H9 (cell line): Measurements from ENCODE around the gene TMBIM1. TPM values are rescaled to one million over a fixed set of nuclear protein-coding genes. Genes with fewer than 3 reads are reported as not detected.

Source experiments
- DNase-seq: peaks from one replicate; pipeline ENCODE4 v3.0.0-alpha.2; 2017
- H2AFZ ChIP-seq: one replicate; pipeline ENCODE4 v1.6.1; 2013; ENCODE audit warnings: mild to moderate bottlenecking, low read length, control low read depth, moderate library complexity
- H2AK5ac ChIP-seq: 2 replicates; pipeline ENCODE4 v1.6.1; 2013; ENCODE audit warnings: low read length, control low read depth, mixed read lengths; ENCODE audit not compliant: insufficient read length
- H2BK120ac ChIP-seq: one replicate; pipeline ENCODE4 v1.6.1; 2013; ENCODE audit warnings: low read depth, mild to moderate bottlenecking, low read length, control low read depth, inconsistent platforms; ENCODE audit not compliant: poor library complexity, severe bottlenecking
- H2BK12ac ChIP-seq: 2 replicates; pipeline ENCODE4 v1.6.1; 2013; ENCODE audit warnings: low read length, control low read depth, mixed read lengths, low read depth; ENCODE audit not compliant: insufficient read length
- H2BK15ac ChIP-seq: 2 replicates; pipeline ENCODE4 v1.6.1; 2013; ENCODE audit warnings: low read depth, low read length, control low read depth
- H2BK20ac ChIP-seq: one replicate; pipeline ENCODE4 v1.6.1; 2013; ENCODE audit warnings: low read depth, mild to moderate bottlenecking, low read length, control low read depth, inconsistent platforms; ENCODE audit not compliant: poor library complexity, severe bottlenecking
- H2BK5ac ChIP-seq: 2 replicates; pipeline ENCODE4 v1.6.1; 2013; ENCODE audit warnings: low read length, control low read depth, mixed read lengths; ENCODE audit not compliant: insufficient read length
- H3K14ac ChIP-seq: 2 replicates; pipeline ENCODE4 v1.6.1; 2013; ENCODE audit warnings: low read length, control low read depth; ENCODE audit not compliant: insufficient read depth
- H3K18ac ChIP-seq: 2 replicates; pipeline ENCODE4 v1.6.1; 2013; ENCODE audit warnings: low read depth, mild to moderate bottlenecking, mixed read lengths, low read length, control low read depth; ENCODE audit not compliant: insufficient read length
- H3K23ac ChIP-seq: 2 replicates; pipeline ENCODE4 v1.6.1; 2013; ENCODE audit warnings: low read length, control low read depth, mixed read lengths, low read depth; ENCODE audit not compliant: insufficient read length
- H3K23me2 ChIP-seq: 2 replicates; pipeline ENCODE4 v1.6.1; 2013; ENCODE audit warnings: low read depth, mild to moderate bottlenecking, mixed read lengths, low read length, control low read depth; ENCODE audit not compliant: insufficient read length, poor library complexity, severe bottlenecking
- H3K27ac ChIP-seq: 2 replicates; pipeline ENCODE4 v1.5.1; 2013; ENCODE audit warnings: low read length, control low read depth, mixed read lengths, low read depth; ENCODE audit not compliant: insufficient read length
- H3K27me3 ChIP-seq: 2 replicates; pipeline ENCODE4 v1.6.1; 2013; ENCODE audit warnings: low read length, control low read depth, inconsistent platforms; ENCODE audit not compliant: insufficient read depth
- H3K4ac ChIP-seq: 2 replicates; pipeline ENCODE4 v1.6.1; 2013; ENCODE audit warnings: low read depth, mild to moderate bottlenecking, control low read depth, inconsistent platforms, low read length, moderate library complexity
- H3K4me1 ChIP-seq: 2 replicates; pipeline ENCODE4 v1.6.1; 2013; ENCODE audit warnings: low read length, control low read depth, inconsistent platforms; ENCODE audit not compliant: insufficient read depth
- H3K4me2 ChIP-seq: 2 replicates; pipeline ENCODE4 v1.6.1; 2013; ENCODE audit warnings: low read length, control low read depth, mixed read lengths; ENCODE audit not compliant: insufficient read length, insufficient read depth
- H3K56ac ChIP-seq: 2 replicates; pipeline ENCODE4 v1.6.1; 2013; ENCODE audit warnings: low read depth, mild to moderate bottlenecking, mixed read lengths, low read length, control low read depth; ENCODE audit not compliant: insufficient read length
- H3K79me1 ChIP-seq: 2 replicates; pipeline ENCODE4 v1.6.1; 2013; ENCODE audit warnings: low read depth, mild to moderate bottlenecking, moderate library complexity, low read length, control low read depth, inconsistent platforms; ENCODE audit not compliant: insufficient read depth, poor library complexity, severe bottlenecking
- H3K79me2 ChIP-seq: 2 replicates; pipeline ENCODE4 v1.6.1; 2013; ENCODE audit warnings: low read length, control low read depth, inconsistent platforms; ENCODE audit not compliant: insufficient read depth
- H3K9ac ChIP-seq: 2 replicates; pipeline ENCODE4 v1.6.1; 2013; ENCODE audit warnings: low read length, control low read depth, mixed read lengths; ENCODE audit not compliant: insufficient read length; ENCODE audit errors: extremely low read depth
- H3K9me3 ChIP-seq: one replicate; pipeline ENCODE4 v1.6.1; 2013; ENCODE audit warnings: low read depth, low read length, inconsistent platforms; ENCODE audit not compliant: control insufficient read depth
- H3T11ph ChIP-seq: one replicate; pipeline ENCODE4 v1.6.1; 2013; ENCODE audit warnings: mild to moderate bottlenecking, low read length, control low read depth, inconsistent platforms
- H4K20me1 ChIP-seq: one replicate; pipeline ENCODE4 v1.6.1; 2013; ENCODE audit not compliant: control insufficient read depth, insufficient read length, insufficient read depth
- H4K5ac ChIP-seq: 2 replicates; pipeline ENCODE4 v1.6.1; 2013; ENCODE audit warnings: low read depth, mild to moderate bottlenecking, mixed read lengths, low read length, control low read depth; ENCODE audit not compliant: insufficient read length
- H4K8ac ChIP-seq: replicated peaks from 2 replicates; pipeline ENCODE4 v1.6.1; 2013; ENCODE audit warnings: low read length, control low read depth, mixed read lengths, low read depth; ENCODE audit not compliant: insufficient read length
- H4K91ac ChIP-seq: 2 replicates; pipeline ENCODE4 v1.6.1; 2013; ENCODE audit warnings: low read depth, mild to moderate bottlenecking, moderate library complexity, mixed read lengths, low read length, control low read depth; ENCODE audit not compliant: insufficient read length
- H3K27ac Mint-ChIP-seq, 3 experiments: 2 replicates in 2 of 3; 3 replicates in 1 of 3; pipeline ENCODE4 v1.8.0; 2020 to 2021; ENCODE audit warnings: mixed read lengths in 3 of 3, mild to moderate bottlenecking in 1 of 3, moderate library complexity in 1 of 3
- H3K27me3 Mint-ChIP-seq: 2 replicates; pipeline ENCODE4 v1.8.0; 2021; ENCODE audit warnings: low read depth, mild to moderate bottlenecking, moderate library complexity, mixed read lengths
- H3K36me3 Mint-ChIP-seq, 3 experiments: 2 replicates in 2 of 3; 3 replicates in 1 of 3; pipeline ENCODE4 v1.8.0; 2020 to 2021; ENCODE audit warnings: low read depth in 3 of 3, mixed read lengths in 3 of 3; ENCODE audit not compliant: insufficient read depth in 1 of 3
- H3K4me1 Mint-ChIP-seq, 2 experiments: 2 replicates each; pipeline ENCODE4 v1.8.0; 2020; ENCODE audit warnings: mixed read lengths in 2 of 2
- H3K4me3 Mint-ChIP-seq, 2 experiments: 2 replicates in 1 of 2; 3 replicates in 1 of 2; pipeline ENCODE4 v1.8.0; 2020 to 2021; ENCODE audit warnings: mild to moderate bottlenecking in 2 of 2, mixed read lengths in 2 of 2, moderate library complexity in 1 of 2
- H3K9me3 Mint-ChIP-seq, 2 experiments: 2 replicates in 1 of 2; 3 replicates in 1 of 2; pipeline ENCODE4 v1.8.0; 2020; ENCODE audit warnings: mild to moderate bottlenecking in 2 of 2, mixed read lengths in 2 of 2, moderate library complexity in 1 of 2
- CTCF ChIP-seq: fragments of 200-600 bp; sonication (generic); conservative IDR thresholded peaks from 3 replicates; pipeline ENCODE4 v1.8.0; 2021; ENCODE audit warnings: antibody characterized with exemption, mild to moderate bottlenecking
- WGBS: extraction: QIAGEN DNeasy Blood & Tissue Kit; methylation state at CpG from one replicate; pipeline ENCODE4 v1.1.7; 2013; ENCODE audit warnings: missing lambda C conversion rate, low lambda C conversion rate, mixed read lengths; ENCODE audit not compliant: insufficient read length; ENCODE audit errors: extremely low coverage; 5-methylcytosine and 5-hydroxymethylcytosine counted together
- total RNA-seq: library from RNA; stranded (reverse); gene quantifications from 2 replicates; pipeline ENCODE4 v1.2.1, GENCODE V29; 2021

The TMBIM1 gene
- total RNA-seq, 1 experiment from 2014 or later, result 17.4 TPM

GRCh38 chr2:218245214-218245613, 47.1 kb downstream of the TMBIM1 start:
- Histone ChIP-seq H3K4me2 (no peak overlapping the region), H3K79me2 (no peaks in the 10 kb centered on the region), H3K27me3 (no peaks in the 10 kb centered on the region), H2BK15ac (no peak overlapping the region), H4K8ac (no peak overlapping the region), H2BK120ac (no peak overlapping the region), H3K18ac (no peak overlapping the region), H3K23ac (no peak overlapping the region), H3K4me1 (no peaks in the 10 kb centered on the region), H2BK12ac (no peak overlapping the region), H2BK5ac (no peak overlapping the region), H3K9ac (no peak overlapping the region), H2AK5ac (no peak overlapping the region), H3K27ac (no peak overlapping the region), H3K9me3 (no peaks in the 10 kb centered on the region), H4K20me1 (no peaks in the 10 kb centered on the region), H4K5ac (no peak overlapping the region), H2AFZ (no peak overlapping the region), H2BK20ac (no peak overlapping the region), H3K23me2 (no peaks in the 10 kb centered on the region), H4K91ac (no peak overlapping the region), H3K79me1 (no peaks in the 10 kb centered on the region), H3T11ph (no peak overlapping the region), H3K56ac (no peak overlapping the region), H3K4ac (no peak overlapping the region), H3K14ac (no peak overlapping the region)
- Mint-ChIP-seq H3K27ac (no peak overlapping the region), H3K9me3 (no peaks in the 10 kb centered on the region), H3K4me3 (no peak overlapping the region), H3K36me3 (peaks cover 44 to 98% (median 75%) of the 10 kb centered on the region in 3 experiments; a peak in 6 of 7 replicates), H3K4me1 (no peaks in the 10 kb centered on the region), H3K27me3 (no peaks in the 10 kb centered on the region)
- no peak for DNase-seq
- no peak for TF ChIP-seq CTCF
- no CpG with 5 or more reads among the region's 5 CpGs for WGBS
